Putamen (tissue), 1 donor: Measurements from ENCODE around the gene CEBPE.
"Not testable (repeated sequence)": the region's sequence is repeated elsewhere in the genome, so short reads cannot be mapped to it uniquely, and the experiment has no call there.

Source experiments
- DNase-seq: peaks from one replicate; pipeline ENCODE4 v3.0.0-alpha.2; 2016; ENCODE audit warnings: low spot score

Gene CEBPE

DNA sequence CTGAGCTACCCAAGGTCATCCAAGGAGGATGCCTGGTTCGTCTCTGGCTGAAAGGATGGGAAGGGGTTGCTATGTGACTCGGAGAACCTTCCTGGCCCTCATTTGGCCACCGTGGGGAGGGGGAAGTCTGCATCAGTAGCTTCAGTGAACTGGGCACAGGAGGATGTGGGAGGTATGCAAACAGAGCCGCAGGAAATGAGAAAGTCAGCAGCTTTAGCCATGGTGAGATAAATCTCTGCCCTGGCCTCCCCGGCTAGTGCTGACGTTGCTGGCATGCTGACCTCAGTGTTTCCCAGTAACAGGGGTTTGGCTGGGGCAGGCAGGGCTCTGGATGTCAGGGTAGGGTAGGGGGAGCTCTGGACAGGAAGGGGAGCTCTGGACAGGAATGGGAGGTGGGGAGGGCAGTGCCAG, 2.3 kb upstream of the CEBPE start:
- no peak for DNase-seq

DNA sequence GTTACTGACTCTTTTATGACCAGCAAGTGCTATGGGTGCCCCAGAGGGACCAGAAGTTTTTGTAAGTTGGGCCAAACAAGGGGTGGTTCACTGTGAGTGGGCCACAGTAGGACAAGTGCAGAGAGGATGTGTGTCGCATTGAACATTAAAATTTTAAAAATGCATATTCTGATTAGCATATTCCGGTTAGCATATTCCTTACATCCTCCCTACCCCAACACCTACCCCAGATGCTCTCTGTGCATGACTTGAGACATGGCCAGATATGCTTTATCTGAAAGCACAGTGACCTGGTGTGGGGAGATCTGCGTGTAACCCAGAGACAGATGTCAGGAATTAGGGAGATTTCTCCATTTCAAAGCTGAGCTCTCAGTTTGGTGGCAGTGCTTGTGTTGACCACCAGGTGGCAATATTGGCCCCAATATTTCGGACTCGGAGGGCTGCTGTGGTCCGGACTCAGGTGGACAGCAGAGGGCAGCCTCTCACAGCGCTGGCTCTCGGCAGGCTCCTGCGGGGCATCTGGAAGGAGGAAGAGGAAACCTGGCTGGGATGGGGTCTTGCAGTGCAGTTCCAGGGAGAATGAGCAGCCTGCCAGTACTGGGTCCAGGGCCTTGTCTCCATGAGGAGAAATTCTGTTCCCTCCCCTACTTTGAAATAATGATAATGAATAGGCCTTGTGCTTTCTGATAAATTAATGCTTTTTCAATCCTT, 1.6 kb upstream of the CEBPE start:
- DNase-seq: peak; percentile 86

DNA sequence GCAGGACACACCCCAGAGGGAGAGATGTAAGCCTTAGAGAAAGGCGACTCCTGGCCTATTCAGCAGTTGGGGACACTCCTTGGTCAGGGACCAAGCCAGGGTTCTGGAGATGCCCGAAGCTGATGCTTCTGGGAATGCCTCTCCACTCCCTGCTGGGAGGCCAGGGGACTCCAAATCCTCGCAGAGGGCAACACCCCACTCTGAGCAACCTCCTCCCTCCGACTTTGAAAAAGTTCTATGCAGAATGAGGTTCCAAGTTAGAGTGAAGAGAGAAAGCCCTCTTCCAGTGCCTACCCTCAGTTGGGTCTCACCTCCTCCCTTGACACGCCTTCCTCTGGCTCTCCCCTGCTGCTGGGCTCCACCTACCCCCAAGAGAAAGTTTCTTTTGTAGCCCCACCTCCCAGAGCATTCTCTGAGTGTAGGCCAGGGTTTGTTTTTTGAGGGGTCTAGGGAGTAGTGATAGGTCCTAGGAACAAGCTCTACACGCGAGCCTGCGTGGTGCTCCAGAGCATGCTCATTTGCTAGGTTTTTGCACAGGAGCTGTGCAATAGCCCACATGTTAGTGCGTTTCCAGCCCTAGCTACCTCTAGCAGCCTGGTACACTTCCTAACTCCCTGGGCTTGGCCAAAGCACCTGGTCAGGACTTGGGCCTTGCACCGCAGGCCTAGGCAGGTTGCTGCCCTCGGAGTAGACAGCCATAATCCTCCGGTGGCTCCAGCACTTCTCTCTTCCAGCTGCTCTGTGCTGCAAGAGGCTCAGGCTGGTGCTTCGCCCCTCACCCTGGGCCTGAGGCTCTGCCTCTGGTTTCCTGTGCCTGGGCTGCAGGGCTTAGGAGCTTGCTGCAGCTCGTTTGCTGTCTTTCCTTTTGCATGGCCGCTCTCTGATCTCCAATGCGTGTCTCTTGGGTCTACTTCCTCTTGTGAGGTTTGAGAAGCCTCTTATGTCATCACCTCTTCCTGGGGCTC, 590 bp upstream of the CEBPE start:
- no peak for DNase-seq

DNA sequence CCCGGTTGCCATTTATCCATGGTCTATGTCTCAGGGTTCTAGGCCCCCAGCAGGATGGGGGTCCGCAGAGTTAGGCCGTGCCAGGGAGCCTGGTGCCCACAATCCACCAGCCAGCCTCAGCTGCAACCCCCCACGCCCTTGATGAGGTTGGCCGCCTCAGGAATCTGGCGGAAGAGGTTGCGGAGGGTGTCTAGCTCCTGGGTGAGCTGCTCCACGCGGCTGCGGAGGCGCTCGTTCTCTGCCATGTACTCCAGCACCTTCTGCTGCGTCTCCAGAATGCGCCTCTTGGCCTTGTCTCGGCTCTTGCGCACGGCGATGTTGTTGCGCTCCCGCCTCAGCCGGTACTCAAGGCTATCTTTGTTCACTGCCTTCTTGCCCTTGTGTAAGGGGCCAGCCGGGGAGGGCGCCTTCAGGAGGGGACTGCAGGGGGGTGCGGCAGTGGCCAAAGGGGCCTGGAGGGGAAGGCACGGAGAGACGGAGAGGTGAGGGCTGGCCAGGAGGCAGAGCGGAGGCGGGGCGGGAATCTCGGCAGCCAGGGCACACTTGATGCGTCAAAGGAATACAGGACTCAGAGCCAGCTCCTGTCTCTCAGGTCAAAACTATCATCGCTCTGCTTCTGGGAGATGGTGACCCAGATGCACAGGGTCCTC, 1.6 kb downstream of the CEBPE start:
- no peak for DNase-seq

DNA sequence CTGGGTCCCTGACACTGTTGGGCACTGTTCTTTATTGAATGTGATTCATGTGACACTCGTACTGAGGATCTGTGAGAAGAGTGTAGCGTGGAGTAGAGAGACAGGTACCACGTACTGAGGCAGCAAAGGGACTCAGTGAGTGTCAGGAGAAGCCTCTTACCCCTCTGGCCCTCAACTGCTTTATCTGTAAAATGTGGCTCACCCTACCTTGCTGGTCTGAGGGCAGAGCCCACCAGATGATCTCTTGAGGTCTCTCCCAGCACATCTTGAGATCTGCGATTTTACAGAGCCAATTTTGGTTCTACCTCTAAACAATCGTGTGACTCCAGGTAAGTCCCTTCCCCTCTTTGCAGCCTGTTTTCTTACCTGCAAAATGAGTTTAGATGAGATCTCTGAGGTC, 3.1 kb downstream of the CEBPE start:
- no peak for DNase-seq

DNA sequence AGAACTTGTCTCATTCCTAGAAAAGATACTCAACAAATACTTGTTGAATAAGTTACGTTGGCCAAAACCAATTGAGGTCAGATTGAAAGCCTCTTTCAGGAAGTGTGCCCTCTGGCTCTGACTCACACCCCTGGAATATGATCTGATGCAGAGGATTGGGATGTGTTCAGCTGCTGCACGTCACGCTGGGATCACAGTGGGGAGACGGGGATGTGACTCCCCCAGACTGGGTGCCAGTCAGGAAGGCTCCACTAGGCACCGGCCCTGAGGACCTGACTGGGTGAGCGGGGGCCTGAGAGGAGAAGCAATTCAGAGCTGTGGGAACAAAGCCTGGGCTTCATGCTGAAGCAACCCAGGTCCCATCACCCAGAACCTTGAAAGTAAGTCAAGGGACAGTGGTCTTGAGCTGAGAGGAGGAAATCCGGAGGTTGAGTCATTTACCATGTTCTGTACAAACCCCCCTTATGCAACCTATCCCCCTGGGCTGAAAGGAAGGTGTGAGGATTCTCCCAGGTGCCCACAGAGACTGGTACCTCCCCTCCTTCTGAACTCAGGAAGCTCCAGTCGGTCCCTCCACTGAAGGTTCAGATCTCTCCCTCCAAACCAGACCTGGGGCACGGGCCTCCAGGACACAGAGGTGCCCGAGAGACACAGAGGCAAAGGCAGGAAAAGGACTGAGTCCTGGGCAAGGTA, 3.9 kb downstream of the CEBPE start:
- no peak for DNase-seq

DNA sequence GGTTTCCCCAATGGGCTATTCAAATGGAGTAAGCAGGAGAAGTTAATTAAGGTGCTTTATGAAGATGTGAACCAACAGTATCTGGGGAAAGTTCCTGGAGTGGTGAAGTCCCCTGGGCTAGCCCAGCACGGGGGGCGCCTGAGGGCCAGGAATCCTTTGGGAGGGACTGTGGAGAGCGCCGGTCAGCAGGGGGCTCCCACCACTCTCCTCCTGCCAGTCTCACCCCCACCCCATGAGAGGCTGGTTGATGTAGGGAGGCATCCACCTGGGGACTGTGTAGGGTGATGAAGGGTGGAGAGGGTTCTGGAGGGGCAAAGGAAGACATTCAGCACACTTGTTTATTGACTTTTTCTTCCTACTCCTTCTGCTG, 4.4 kb downstream of the CEBPE start:
- DNase-seq: no peak

DNA sequence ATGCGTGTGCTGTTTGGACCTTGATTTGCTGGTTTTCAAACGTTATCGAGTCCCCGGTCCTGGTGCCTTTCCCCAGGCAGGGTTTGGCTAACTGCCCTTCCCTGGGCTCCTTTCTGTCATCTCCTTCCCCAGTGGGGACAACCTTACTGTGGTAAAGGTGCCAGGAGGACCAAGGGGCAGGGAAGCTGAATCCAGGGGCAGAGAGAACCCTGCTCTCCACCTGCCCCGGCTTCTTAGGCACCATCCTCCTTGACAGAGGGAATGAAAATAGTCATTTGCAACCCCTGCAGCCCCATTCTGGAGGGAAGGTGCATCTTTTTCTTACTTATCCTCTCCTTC, 5.0 kb downstream of the CEBPE start:
- no peak for DNase-seq

DNA sequence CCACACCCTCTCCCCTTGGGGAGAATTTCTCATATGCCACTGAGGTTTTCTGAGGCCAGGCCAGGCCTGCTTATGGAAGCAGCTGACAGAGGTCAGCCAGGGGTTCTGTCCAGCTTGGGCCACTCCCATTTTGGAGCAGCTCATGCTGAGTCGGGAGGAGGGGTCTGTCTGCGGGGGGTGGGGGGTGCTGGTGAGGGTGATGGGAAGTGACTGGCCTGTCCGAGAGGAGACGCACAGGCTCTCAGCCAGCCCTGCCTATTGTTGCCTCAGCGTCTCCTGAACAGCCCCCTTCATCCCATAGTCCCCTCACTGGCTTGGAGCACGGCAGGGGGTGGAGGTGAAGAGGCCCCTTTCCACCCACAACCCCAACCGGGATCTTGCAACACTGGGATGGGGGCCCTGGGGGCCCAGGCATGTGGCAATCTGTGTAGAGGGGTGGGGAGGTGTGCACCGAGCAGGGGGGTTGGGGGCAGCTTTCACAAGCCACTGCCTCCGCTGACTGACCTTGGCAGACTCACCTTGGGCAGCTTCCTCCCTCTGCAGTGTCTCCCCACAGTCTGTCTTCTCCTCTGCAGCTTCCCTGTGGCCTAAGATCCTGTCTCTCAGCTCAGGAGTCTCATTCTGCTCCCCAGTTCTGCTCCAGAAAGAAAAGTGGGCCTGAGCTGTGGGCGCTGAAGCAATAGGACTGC, 5.5 kb downstream of the CEBPE start:
- DNase-seq: no peak

DNA sequence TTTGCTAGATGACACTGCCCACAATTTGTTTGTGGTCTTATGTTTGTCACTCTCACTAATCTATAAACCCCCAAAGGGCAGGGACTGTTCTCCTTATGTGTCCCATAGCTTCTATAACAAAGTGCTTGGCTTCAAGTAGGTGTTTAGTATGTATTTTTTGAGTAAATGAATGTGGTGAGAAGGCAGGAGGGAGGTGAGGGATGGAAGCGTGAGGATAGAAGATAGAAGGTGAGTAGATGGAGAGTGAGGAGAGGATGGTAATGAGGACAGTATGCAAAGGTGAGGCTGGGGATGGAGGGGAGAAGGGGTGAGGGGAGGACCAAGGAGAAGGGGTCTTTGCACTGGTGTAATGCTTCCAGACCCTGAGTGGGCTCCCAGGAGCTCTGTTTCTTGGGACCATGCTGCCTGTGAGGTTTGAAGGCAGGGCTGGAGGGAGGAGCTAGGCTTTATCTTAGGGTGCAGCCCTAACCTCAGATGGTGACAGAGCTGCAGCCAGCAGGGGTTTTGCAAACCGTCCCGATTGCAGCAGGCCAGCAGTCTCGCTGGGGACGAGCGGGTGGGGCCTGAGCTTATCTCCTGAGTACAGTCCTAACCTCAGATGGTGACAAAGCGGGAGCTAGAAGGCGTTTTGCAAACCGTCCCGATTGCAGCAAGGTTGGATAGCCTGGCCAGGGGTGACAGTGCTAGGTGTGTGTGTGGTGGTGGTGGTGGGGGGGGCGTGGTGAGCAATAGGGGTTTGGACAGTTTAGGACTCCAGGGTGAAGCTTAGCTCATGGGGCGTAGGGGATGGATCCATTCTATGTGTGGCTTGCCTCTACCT, 6.5 kb downstream of the CEBPE start:
- DNase-seq: no peak

DNA sequence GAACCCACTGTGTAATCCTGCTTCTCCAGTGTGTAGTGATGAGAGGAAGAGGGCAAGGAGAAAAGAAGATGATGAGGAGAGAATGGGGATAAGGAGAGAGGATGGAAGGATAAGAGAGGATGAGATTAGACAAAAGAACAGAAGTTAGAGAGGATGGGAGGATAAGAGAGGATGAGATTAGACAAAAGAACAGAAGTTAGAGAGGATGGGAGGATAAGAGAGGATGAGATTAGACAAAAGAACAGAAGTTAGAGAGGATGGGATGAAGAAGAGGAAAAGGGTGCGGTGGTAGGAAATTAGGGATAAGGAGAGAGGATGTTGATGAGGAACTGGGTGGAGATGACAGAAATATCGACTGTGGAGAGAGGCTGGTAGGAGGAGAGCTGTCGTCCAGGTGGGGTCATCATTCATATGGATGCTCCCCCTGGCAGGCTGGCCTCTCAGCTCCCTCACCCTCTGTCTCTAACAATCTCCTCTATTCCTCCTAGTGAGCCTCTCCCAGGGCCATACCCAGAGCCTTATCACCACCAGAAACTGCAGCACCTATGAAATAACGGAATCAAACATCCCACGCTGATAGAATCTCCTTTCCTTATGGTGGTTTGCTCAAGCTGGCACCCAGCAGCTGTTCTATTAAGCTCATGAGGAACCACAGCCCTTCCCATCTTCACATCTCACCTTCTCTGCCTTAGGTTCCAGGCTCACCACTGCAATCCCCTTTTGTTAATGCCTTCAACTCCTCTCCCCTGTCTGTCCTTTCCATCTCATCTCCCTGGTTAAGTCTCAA, 8.3 kb downstream of the CEBPE start:
- no peak for DNase-seq

DNA sequence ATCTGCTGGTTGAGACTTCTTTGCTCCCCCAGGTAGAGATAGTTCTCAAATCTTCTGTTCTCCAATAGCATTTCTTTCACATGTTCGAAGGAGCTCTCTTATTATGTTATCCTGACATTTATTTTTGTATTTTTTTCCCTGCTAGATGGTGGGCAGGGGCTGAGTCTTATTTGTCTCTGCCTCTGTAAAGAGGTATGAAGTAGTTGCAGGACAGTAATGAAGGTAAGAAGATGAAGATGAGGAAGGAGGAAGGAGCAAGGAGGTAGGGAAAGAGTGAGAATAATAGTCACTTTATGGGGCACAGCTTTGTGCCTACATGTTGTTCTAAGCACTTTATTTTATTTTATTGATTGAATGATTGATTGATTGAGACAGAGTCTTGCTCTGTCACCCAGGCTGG, 9.3 kb downstream of the CEBPE start:
- DNase-seq: no peak

DNA sequence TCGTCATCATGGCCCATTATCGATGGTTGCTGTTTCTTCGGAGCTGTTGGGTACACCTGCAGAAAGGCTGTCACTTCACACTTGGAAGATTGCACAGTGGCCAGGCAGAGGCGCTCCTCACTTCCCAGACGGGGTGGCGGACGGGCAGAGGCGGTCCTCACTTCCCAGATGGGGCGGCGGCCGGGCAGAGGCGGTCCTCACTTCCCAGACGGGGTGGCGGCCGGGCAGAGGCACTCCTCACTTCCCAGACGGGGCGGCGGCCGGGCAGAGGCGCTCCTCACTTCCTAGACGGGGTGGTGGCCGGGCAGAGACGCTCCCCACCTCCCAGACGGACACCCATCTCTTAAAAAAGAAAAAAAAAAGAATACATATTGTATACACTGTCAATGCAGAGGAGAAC, 10.9 kb downstream of the CEBPE start:
- DNase-seq: not testable (repeated sequence)

DNA sequence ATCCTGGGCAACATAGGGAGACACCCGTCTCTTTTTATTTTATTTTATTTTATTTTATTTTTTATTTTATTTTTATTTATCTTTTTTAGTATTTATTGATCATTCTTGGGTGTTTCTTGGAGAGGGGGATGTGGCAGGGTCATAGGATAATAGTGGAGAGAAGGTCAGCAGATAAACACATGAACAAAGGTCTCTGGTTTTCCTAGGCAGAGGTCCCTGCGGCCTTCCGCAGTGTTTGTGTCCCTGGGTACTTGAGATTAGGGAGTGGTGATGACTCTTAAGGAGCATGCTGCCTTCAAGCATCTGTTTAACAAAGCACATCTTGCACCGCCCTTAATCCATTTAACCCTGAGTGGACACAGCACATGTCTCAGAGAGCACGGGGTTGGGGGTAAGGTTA, 11.4 kb downstream of the CEBPE start:
- DNase-seq: not testable (repeated sequence)

DNA sequence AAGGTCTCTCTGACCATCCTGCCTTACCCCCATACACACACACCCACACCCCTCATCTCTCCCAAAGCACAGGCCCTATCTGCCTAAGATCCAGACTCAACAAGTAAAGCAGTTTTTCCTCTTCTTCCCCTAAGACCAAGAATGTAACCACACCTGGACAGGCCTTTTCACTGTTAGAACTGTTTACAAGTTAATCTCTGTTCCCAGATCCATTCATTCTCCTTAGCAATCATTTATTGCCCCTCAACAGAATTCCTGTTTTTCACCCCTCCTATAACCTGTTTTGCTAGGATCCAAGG, 12.4 kb downstream of the CEBPE start:
- no peak for DNase-seq

DNA sequence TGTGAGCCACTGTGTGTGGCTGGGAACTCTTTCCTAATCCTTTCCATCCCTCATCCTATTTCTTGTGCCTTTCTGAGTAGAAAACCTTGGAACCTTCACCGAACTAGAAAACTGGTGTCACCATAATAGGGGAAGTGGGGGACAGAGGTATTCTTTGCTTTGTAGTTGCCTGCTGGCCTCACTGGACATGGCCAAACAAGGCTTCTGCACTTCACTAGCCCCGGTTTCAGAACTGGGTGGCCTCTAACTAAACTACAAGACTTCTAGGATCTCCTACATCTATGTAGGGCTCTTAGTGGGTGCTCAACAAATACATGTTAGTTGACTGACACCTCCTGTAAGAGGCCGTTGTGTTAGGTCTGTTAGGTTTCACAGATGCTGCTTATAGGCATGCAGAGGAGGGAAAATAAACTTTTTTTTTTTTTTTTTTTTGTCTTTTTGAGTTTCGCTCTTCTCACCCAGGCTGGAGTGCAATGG, 13.7 kb downstream of the CEBPE start:
- no peak for DNase-seq

DNA sequence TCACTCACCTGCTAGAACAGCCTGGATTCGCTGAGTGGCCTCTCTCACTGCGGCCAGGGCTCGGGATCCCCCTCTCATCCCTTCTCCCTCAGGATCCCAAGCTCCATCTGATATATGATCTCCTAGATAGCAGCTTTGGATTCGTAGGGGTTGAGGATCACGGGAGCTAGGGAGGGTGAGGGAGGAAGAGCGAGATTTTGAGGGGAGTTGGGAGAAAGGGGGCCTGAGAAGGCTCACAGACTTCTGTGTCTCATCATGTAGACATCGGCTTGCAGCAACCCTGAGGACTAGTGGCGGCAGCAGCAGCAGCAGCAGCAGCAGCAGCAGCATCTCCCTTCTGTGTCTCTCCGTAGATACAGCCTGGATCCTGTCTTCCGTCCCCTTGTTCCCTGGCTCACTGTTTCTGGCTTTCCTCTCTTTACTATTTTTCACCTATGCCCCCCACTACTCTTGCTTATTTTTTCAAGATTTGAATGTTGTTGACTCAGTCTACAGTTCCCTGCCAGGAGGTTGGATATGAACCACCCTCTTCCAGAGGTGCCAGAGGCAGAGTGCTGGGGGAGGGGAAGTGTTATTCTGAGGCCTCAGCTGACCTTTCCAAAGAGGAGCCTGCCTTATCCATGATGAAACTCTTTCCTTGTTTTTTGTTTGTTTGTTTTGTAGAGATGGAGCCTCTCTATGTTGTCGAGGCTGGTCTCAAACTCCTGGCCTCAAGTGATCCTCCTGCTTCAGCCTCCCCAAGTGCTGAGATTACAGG, 14.3 kb downstream of the CEBPE start, which contains the start of gene CIROP:
CIROP (minus strand) TSS at position 399 of the 757 bp plus-strand sequence; CDS start at position 330, 69 bp downstream.
- DNase-seq: no peak

DNA sequence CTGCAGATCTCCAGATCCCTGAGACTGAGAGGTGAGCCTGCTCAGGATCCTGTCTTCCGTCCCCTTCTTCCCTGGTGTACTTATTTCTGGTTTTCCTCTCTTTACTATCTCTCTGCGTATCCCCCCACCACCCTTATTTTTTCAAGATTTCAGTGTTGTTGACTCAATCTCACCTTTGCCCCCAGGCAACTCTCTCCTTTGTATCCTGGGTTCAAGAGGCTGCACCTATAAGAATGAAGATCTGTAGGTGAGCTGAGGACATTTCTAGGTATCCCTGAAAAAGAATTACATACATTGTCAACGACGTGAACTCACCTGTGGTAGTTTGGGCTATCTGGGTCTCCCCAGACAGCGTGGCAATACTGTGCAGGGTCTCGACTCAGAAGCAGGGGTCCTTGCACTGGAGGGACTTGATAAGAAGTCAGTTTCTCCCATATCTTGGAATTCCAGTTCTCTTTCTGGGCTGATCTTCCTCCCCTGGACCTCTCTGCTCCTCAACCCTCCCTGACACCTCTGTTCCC, 14.9 kb downstream of the CEBPE start:
- no peak for DNase-seq

DNA sequence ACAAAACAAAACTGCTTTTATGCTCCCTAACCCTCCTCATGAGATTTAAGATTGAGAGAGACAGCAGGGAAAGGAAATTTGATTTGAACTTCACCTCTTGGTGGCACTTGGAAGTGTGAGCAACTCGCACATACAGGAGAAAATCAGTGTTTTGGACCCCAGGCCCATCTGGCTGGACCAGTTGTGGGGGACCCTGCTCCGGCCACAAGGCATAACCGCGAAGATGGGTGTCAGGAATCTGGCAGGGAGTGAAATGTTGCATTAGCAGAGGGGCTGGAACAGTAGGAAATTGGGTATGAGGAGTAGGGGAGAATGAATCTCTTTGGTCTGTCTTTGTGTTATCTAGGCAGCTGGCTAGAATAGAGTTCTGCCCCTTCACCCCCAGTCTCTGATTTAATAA, 15.5 kb downstream of the CEBPE start:
- no peak for DNase-seq
